HG03039 (cell line): ENCODE data around the gene SLC38A4.
"Not testable (repeated sequence)": the region's sequence is repeated elsewhere in the genome, so short reads cannot be mapped to it uniquely, and the experiment has no call there.

Experiments used
- ATAC-seq: cut with Tn5 transposase; IDR thresholded peaks from one replicate; pipeline ENCODE4 v1.9.1; 2021; ENCODE audit warnings: mild to moderate bottlenecking, moderate library complexity; ENCODE audit not compliant: unreplicated experiment

The SLC38A4 gene

GRCh38 chr12:46779063-46779462 is 46.7 kb downstream of the SLC38A4 start:
- no peak for ATAC-seq

GRCh38 chr12:46778415-46778814 is 47.4 kb downstream of the SLC38A4 start:
- no peak for ATAC-seq

GRCh38 chr12:46777587-46777986 is 48.2 kb downstream of the SLC38A4 start:
- no peak for ATAC-seq

DNA sequence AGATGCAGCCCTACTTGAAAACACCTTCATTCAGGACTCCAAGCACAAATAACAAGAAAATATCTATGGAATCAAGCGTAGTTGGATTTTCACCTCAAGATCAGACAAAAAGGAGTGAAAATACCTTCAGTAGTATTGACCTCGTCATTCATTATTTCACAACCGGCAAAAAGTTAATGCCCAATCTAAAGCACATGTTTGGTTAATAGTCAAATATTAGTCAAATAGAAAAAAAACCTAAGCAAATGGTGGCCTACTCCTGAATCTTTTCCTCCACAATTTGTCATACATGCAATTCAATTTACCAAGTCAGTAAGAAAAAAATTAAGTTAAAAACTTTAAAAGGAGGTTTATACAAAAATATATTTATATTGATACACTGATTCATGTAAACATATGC is 50.0 kb downstream of the SLC38A4 start:
- no peak for ATAC-seq

- no peak for ATAC-seq
These were observed 51.5 kb downstream of the SLC38A4 start for GRCh38 chr12:46774322-46774633.

DNA sequence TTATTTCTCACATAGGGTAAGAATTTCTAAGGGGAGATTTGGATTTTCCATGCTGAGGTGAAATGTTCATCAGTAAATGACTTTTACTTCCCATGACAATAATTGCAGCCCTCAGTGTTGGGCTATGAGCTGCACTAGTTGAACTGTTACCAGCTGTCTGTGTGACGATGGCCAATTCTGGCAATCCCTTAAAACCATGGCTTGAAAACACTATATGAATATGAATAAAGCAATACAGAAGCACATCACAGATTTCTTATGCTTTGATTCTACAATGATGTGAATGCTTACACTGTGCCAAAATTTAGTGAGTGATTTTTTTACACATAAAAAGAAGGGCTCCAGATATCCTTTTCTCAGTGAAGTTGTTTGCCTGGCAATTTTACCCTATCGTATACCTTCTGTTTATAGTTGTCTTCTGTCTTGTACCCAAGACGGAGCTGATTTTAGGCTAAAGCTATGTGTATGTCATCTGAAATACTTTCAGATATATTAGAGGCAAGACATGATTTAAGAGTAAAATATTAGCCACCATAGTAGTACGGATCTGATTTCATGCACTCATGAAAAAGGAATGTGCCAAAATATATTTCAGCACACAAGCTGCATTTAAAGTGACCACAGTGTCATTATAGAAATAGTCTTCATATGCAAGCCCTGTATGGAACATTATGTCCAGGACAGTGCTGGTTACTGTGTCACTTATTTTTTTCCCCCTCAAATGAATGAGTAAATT is 52.0 kb downstream of the SLC38A4 start:
- ATAC-seq = no peak

GRCh38 chr12:46771268-46771827 is 54.4 kb downstream of the SLC38A4 start:
- ATAC-seq = no peak

DNA sequence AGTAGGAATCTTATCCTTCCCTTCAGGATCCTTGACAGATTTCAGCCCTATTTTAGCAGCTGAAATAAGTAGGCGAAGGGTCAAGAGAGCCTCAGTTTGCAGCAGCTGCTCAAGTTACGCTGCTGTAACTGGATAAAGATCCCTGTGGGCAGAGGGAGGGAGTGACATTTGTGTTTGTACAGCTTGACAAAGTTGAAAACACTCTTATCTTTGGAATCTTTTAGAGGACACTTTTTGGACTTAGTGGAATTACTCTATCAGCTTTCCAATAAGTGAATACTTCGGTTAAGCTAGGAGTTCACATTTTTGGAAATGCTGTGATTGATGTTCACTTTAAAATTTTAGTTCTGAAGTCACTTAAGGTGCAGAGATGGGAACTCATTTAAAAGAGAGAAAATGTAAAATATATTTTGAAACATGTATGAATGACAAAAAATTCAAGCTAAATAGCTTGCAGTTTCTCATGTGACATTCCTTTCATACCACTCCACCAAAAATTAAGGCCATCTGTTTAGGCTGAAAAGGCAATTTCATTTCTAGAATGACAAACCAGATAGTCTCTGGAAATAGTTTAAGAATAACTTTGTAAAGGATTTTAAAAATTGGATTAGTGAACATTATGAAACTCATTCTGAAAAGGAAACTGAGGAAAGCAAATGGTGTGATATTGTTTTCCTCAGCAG is 55.2 kb downstream of the SLC38A4 start:
- ATAC-seq = no peak

DNA sequence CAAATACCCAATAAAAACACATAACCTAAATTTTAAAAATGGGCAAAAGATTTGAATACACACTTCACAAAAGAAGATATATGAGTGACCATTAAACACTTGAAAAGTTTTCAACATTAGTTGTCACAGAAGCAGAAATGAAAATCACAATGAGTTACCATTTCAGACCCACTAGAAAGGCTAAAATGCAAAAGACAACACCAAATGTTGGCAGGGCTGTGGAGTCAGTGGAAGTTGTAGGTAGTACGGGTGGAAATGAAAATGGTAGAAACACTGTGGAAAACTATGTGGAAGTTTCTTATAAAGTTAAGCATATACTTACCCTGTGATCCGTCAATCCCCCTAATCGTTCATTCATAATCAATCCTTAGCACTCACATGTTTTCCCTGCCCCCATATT is 61.8 kb downstream of the SLC38A4 start:
- no peak for ATAC-seq

GRCh38 chr12:46763230-46763629 is 62.6 kb downstream of the SLC38A4 start:
- no peak for ATAC-seq

DNA sequence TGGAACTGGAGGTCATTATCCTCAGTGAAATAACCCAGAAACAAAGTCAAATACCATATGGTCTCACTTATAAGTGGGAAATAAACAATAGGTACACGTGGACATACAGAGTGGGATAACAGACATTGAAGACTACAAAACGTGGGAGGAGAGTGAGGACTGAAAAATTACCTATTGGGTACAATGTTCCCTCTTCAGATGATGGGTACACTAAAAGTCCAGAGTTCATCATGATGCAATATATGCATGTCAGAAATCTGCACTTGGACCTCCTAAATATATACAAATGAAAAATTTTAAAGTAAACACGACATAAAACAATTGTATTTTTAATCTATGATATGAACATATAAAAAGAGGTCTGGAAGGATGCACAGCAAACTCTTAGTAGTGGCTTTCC is 71.2 kb downstream of the SLC38A4 start:
- no peak for ATAC-seq

- ATAC-seq = no peak
These were observed 73.4 kb downstream of the SLC38A4 start for GRCh38 chr12:46752396-46752795.

- ATAC-seq = no peak
These were observed 74.6 kb downstream of the SLC38A4 start for GRCh38 chr12:46751173-46751572.

GRCh38 chr12:46749322-46749721 is 76.5 kb downstream of the SLC38A4 start:
- ATAC-seq = no peak

- ATAC-seq = no peak
These were observed 81.5 kb downstream of the SLC38A4 start for GRCh38 chr12:46744283-46744682.

DNA sequence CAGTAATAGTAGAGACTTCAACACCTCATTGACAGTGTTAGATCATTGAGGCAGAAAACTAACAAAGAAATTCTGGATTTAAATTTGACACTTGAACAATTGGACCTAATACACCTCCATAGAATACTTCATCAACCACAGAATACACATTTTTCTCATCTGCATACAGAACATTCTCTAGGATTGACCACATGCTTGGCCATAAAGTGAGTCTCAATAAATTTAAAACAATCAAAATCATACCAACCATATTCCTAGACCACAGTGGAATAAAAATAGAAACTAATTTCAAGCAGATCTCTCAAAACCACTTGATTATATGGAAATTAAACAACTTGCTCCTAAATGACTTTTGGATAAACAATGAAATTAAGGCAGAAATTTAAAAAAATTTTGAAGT is 82.3 kb downstream of the SLC38A4 start:
- ATAC-seq = no peak

DNA sequence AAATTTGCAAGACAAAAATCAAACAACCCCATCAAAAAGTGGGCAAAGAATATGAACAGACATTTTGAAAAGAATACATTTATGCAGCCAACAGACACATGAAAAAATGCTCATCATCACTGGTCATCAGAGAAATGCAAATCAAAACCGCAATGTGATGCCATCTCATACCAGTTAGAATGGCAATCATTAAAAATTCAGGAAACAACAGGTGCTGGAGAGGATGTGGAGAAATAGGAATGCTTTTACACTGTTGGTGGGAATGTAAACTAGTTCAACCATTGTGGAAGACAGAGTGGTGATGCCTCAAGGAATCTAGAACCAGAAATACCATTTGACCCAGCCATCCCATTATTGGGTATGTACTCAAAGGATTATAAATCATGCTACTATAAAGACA is 83.5 kb downstream of the SLC38A4 start:
- not testable (repeated sequence) for ATAC-seq

DNA sequence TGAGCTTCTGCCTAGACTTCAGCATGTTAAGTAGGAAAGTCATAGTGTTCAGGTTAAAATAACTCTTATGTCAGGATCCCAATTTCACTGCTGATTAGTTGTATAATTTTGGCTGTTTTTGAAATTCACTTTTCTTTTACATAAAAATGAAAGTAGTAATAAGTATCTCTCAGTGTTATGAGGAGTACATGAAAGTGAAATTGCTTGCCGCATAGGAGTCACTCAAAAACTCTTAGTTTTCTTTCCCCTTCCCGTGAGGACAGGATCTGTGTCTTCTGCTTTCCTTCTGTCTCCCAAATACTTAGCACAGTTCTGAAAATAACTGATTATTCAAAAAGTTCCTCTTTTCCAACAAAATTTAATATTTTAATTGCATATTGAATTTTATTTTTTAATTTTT is 100.5 kb downstream of the SLC38A4 start:
- no peak for ATAC-seq

DNA sequence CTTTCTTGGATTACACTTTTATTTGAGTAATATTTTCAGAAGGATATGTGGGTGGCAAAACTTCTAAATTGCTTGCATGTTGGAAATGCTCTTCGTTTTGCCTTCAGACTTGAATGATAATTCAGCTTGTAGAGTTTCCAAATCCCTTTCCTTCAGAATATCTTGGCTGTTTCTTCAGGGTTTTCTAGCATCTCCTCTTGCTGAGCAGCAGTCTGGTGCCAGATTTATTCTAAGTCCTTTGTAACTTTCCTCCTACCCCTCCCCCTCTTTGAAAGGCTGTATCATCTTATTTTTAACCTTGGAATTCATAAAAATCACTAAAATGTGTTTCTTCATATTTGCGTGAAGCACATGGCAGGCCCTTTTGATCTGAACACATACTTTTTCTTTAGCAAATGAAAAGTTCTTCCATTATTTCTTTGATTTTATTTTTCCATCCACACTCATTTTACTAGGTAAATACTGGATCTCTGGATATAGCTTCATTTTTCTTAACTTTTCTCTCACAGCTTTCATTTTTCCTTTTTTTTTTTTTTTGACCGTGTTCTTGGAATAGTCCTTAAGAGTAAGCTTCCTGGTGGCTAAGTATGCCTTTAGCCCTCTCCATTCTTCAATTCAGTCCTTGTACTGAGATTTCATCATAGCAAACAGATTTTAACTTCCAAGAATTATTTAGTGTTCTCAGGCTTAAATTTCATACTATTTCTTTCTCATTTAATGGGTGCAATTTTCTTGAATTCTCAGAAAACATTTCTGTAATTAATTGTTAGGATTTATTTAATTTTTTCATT is 102.0 kb downstream of the SLC38A4 start:
- ATAC-seq = no peak

- no peak for ATAC-seq
These were observed 103.2 kb downstream of the SLC38A4 start for GRCh38 chr12:46722394-46723185.

GRCh38 chr12:46718495-46718894 is 107.3 kb downstream of the SLC38A4 start:
- no peak for ATAC-seq
